Measurements from ENCODE around the gene KCNT1.

GRCh38 chr9:135839516-135839915 is 137.5 kb downstream of the KCNT1 start:
- TF ChIP-seq, protein P1, sequence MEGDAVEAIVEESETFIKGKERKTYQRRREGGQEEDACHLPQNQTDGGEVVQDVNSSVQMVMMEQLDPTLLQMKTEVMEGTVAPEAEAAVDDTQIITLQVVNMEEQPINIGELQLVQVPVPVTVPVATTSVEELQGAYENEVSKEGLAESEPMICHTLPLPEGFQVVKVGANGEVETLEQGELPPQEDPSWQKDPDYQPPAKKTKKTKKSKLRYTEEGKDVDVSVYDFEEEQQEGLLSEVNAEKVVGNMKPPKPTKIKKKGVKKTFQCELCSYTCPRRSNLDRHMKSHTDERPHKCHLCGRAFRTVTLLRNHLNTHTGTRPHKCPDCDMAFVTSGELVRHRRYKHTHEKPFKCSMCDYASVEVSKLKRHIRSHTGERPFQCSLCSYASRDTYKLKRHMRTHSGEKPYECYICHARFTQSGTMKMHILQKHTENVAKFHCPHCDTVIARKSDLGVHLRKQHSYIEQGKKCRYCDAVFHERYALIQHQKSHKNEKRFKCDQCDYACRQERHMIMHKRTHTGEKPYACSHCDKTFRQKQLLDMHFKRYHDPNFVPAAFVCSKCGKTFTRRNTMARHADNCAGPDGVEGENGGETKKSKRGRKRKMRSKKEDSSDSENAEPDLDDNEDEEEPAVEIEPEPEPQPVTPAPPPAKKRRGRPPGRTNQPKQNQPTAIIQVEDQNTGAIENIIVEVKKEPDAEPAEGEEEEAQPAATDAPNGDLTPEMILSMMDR (IDR thresholded peaks at IDR 0.05), result no peak
- TF ChIP-seq POLR2A (IDR thresholded peaks at IDR 0.05; ENCODE audit: low read depth), result no peak
- no peak for TF ChIP-seq EP300 (IDR thresholded peaks at IDR 0.05)
- no peak for TF ChIP-seq POLR2AphosphoS5 (IDR thresholded peaks at IDR 0.05)
